Left ventricle myocardium superior (tissue), 1 donor: Measurements from ENCODE around the gene RBBP5. TPM values are rescaled to one million over a fixed set of nuclear protein-coding genes. Genes with fewer than 3 reads are reported as not detected.
"Not testable (repeated sequence)": the region's sequence is repeated elsewhere in the genome, so short reads cannot be mapped to it uniquely, and the experiment has no call there.

Source experiments
- ATAC-seq: fragments of 200-7000 bp; cut with Tn5 transposase; one replicate; pipeline ENCODE4 v1.9.1; 2020; ENCODE audit warnings: mild to moderate bottlenecking, moderate library complexity
- DNase-seq: peaks from one replicate; pipeline ENCODE4 v3.0.0-alpha.2; 2020
- intact Hi-C: fragments of 100-400 bp; cut with micrococcal nuclease; formaldehyde crosslinking; loops from one replicate; pipeline ENCODE4 v1.11.0; 2022
- long read RNA-seq: library from polyadenylated mRNA; unstranded; transcript quantifications from one replicate; pipeline ENCODE4 v2.0.0, GENCODE V29; 2021
- total RNA-seq: library from RNA; stranded (reverse); fragmentation: NEBNext Ultra II Directional; extraction: Animal tissue kit (Norgen Biotek cat#: 25700); gene quantifications from one replicate; pipeline ENCODE4 v1.2.1, GENCODE V29; 2021
- donor health status: DM: no; HTN: yes; CAD: no; lungs with severe emphysema.

Gene RBBP5, protein sequence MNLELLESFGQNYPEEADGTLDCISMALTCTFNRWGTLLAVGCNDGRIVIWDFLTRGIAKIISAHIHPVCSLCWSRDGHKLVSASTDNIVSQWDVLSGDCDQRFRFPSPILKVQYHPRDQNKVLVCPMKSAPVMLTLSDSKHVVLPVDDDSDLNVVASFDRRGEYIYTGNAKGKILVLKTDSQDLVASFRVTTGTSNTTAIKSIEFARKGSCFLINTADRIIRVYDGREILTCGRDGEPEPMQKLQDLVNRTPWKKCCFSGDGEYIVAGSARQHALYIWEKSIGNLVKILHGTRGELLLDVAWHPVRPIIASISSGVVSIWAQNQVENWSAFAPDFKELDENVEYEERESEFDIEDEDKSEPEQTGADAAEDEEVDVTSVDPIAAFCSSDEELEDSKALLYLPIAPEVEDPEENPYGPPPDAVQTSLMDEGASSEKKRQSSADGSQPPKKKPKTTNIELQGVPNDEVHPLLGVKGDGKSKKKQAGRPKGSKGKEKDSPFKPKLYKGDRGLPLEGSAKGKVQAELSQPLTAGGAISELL
- total RNA-seq: 10.9 TPM
- long read RNA-seq, full-length matches to known transcripts: 7 of 8 reads
- long read RNA-seq, partial matches to known transcripts: 0 of 8 reads
- long read RNA-seq, other reads (novel, unspliced or antisense): 1 of 8 reads

- intact Hi-C loops: no loop called here
- DNase-seq: peak; percentile 95
- ATAC-seq: peak; percentile 99
These were observed at the start of gene RBBP5 for GRCh38 chr1:205121660-205122488. TSS of gene RBBP5 (minus strand) at chr1:205121978. CDS start at chr1:205121873, 105 bp downstream.

DNA sequence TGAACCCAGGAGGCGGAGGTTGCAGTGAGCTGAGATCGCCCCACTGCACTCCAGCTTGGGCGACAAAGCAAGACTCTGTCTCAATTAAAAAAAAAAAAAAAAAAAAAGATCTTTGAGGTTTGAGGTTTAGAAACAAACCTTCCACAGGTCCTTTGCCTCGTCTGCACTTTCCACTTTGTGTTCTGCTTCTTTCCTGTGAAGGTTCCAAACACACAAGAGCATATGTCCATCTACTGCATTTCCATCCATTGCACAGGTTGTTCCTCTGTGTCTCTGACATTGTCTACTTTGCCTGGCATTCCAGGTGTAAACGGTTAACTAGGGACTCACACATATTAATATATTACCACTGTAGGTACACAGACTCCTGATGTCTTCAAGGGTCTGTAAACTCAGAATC is 49.6 kb upstream of the RBBP5 start:
- intact Hi-C loops: no loop called here
- no peak for ATAC-seq
- DNase-seq: no peak

DNA sequence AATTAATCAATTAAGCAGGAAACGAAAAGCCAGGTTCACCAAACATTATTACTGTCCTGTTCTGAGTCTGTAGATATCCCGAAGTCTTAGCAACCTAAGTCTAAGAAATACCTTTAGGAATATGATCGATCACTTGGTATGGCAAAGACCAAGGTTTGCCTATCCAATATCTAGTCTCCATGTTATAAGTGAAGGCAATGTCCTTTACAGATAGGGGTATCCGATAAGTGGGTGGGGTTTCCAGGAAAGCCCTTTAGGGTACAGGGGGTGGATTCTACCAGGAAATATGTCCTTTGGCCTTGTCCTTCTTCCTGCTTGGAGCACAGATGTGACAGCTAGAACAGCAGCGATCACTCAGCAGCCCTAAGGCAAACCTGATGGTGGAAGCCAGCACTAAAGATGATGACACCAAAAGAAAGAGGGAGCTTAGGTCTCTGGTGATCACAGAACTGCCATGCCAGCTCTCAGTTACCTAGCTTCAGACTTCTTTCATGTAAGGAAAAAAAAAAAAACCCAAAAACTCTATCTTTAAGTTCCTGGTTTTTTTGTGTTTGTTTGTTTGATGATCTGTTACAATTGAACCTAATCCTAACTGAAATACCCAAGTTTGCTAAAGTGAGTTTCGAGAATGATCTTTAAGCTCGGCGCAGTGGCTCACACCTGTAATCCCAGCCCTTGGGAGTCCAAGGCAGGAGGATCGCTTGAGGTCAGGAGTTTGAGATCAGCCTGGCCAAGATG is 48.9 kb upstream of the RBBP5 start:
- DNase-seq (no peak), ATAC-seq (no peak)
- intact Hi-C loops: no loop called here

DNA sequence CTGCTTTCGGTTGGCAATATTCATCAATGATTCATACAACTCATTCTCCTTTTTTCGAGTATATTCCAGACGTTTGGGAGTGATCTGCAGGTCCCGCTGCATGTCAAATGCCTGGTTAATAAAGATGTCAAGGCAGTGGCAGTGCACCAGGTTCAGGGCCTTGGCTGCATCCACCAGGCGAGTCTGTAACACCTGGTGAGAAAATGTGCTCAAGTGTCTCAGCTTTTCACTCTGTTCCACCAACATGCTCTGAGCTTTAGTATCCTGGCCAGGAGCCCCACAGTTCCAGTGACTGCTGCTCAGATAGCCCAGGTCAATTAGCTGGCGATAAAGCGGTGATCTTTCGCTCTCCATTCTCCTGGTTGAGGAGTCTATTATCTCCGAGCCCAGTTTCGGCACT is 47.5 kb upstream of the RBBP5 start:
- DNase-seq: no peak
- intact Hi-C loops: no loop called here
- no peak for ATAC-seq

- no peak for ATAC-seq
- intact Hi-C loops: no loop called here
- no peak for DNase-seq
These were observed 46.5 kb upstream of the RBBP5 start for GRCh38 chr1:205168291-205168690.

- no peak for ATAC-seq
These were observed 40.5 kb upstream of the RBBP5 start for GRCh38 chr1:205162301-205162700.

DNA sequence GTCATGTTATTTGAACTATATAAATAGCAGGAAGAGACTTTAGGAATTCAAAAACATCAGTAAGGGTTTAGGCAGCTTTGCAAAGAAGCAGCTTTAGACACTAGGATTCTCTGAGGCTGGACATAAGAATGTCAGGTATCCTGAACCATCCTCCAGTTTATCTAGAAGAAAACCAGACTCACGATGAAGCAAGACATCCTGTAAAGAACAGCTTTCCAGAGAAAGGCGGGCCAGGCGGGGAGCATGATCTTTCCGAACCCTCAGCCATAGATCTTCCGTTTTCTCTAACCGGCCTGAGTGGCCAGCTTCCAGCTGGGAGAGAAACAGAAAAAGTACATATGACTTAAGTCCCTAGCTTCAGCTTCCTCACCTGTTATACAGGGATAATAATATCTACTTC is 39.3 kb upstream of the RBBP5 start:
- DNase-seq: no peak
- intact Hi-C loops: no loop called here
- ATAC-seq: no peak

More at GRCh38 chr1:205162301-205162700, 40.5 kb upstream of the RBBP5 start:
- DNase-seq: no peak
- intact Hi-C loops: no loop called here

DNA sequence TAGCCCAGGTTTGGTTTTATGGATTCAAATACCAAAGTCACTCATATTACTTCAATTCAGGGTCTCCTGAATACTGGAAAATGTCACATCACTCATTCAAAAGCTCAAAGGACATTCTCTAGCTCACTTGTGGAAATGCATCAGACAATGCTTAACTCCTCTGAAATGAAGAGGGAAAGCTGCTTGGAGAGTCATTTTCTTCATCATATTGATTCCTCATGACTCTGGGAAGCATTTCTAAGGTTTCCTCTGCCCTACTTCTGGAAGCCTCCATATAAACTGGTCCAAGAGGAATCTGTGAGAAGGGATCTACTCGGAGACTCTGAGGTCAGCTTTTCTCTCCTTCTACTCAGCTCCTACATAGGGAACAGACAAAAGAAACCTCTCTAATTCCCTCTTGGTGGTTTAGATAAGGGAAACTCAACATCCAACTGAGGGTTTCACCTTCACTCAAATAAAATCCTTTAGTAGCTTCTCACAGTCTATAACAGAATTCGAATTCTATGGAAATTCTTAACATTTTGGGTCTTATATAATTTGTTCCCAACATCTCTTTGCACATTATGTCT is 36.4 kb upstream of the RBBP5 start:
- intact Hi-C loops: no loop called here

GRCh38 chr1:205155665-205156377 is 34.0 kb upstream of the RBBP5 start:
- intact Hi-C loops, ATAC-seq, DNase-seq: not testable (repeated sequence)

More for the DNA sequence above, 36.4 kb upstream of the RBBP5 start:
- DNase-seq (no peak), ATAC-seq (no peak)

DNA sequence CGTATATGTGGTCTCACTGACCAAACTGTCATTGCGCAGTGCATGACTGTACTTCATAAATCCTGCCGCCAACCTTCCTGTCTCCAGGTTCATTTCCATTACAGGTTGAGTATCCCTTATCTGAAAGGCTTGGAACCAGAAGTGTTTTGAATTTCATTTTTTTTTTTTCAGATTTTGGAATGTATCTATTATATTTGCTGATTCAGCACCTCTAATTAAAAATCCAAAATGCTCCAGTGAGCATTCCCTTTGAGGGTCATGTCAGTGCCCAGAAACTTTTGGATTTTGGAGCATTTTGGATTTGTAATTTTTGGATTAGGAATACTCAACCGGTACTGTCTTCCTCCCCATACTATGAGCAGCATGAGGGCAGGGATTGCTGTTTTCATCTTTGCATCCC is 30.7 kb upstream of the RBBP5 start:
- DNase-seq (no peak), ATAC-seq (no peak)
- intact Hi-C loops: no loop called here

- intact Hi-C loops: no loop called here
- DNase-seq (no peak), ATAC-seq (peak; percentile 71)
These were observed 29.1 kb upstream of the RBBP5 start for GRCh38 chr1:205150651-205151428.

GRCh38 chr1:205147191-205147835 is 25.5 kb upstream of the RBBP5 start:
- ATAC-seq (no peak), DNase-seq (no peak)
- intact Hi-C loops: no loop called here

GRCh38 chr1:205144751-205145150 is 23.0 kb upstream of the RBBP5 start:
- no peak for ATAC-seq
- DNase-seq: no peak
- intact Hi-C loops: no loop called here

GRCh38 chr1:205144046-205144720 is 22.4 kb upstream of the RBBP5 start:
- intact Hi-C loops: no loop called here
- ATAC-seq (no peak), DNase-seq (no peak)

DNA sequence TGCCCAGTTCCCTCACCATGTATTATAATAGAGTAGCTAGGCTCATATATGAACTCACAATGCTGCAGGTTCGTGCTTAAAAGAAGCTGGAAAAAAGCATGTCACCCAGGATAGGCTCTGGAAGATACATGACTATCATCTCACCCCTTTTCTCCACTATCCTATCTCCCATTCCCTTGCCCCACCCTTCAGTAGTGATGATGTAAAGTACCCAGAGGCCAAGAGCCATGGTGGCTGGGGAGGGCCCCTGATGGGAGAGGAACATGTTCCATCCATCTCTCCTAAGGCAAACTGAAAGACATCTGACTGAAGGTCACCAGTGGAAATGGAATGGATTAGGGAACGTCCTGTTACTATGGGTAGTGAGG is 20.3 kb upstream of the RBBP5 start:
- DNase-seq (no peak), ATAC-seq (peak; percentile 17)

GRCh38 chr1:205141236-205142101 is 19.7 kb upstream of the RBBP5 start:
- intact Hi-C loops: no loop called here
- DNase-seq (peak; percentile 53), ATAC-seq (peak; percentile 86)

More for the DNA sequence above, 20.3 kb upstream of the RBBP5 start:
- intact Hi-C loops: no loop called here
